ENCODE results near the gene MAN2A1. TPM values are rescaled to one million over a fixed set of nuclear protein-coding genes. Genes with fewer than 3 reads are reported as not detected.

Gene MAN2A1
- 41.3 and 41.9 TPM in 2 replicates for total RNA-seq

GRCh38 chr5:109689740-109690241, at the start of gene MAN2A1:
Gene MAN2A1, plus strand, starts transcription at chr5:109689927. Its CDS starts 491 bp downstream, at chr5:109690418.

